AG10803 (cell line): ENCODE results near the gene CTH.
"Not testable (repeated sequence)": the region's sequence is repeated elsewhere in the genome, so short reads cannot be mapped to it uniquely, and the experiment has no call there.

Experiments
- DNase-seq: peaks from one replicate; pipeline ENCODE4 v3.0.0; 2010; ENCODE audit warnings: low read depth
- H3K4me3 ChIP-seq: 2 replicates; pipeline ENCODE4 v1.5.1; 2011; ENCODE audit warnings: mild to moderate bottlenecking, low read length, control low read depth
- CTCF ChIP-seq: conservative IDR thresholded peaks from 2 replicates; pipeline ENCODE4 v1.5.1; 2011; ENCODE audit warnings: mild to moderate bottlenecking, low read length, control low read depth, inconsistent platforms

The CTH gene

GRCh38 chr1:70410604-70411359 lies at the start of gene CTH:
Gene CTH, plus strand, starts transcription at chr1:70411268. Its CDS starts 148 bp downstream, at chr1:70411416.
- no peak for TF ChIP-seq CTCF
- peak; percentile 95 for DNase-seq
- peak within 1 kb of the TSS; percentile 91 for H3K4me3 ChIP-seq

- no peak for TF ChIP-seq CTCF
- DNase-seq, result peak; percentile 53
- H3K4me3 ChIP-seq, result no peak overlapping the region
Observed at GRCh38 chr1:70361727-70362398, 49.2 kb upstream of the CTH start.

GRCh38 chr1:70364439-70364838 lies 46.6 kb upstream of the CTH start:
- TF ChIP-seq CTCF, result no peak
- DNase-seq, result no peak
- H3K4me3 ChIP-seq, result no peak overlapping the region

GRCh38 chr1:70366425-70366952 lies 44.6 kb upstream of the CTH start:
- not testable (repeated sequence) for DNase-seq, H3K4me3 ChIP-seq

GRCh38 chr1:70366997-70367396 lies 44.1 kb upstream of the CTH start:
- H3K4me3 ChIP-seq, DNase-seq: not testable (repeated sequence)

- H3K4me3 ChIP-seq, DNase-seq: not testable (repeated sequence)
Observed at GRCh38 chr1:70367397-70367796, 43.7 kb upstream of the CTH start.

- DNase-seq, H3K4me3 ChIP-seq: not testable (repeated sequence)
Observed at GRCh38 chr1:70371586-70371985, 39.5 kb upstream of the CTH start.

GRCh38 chr1:70372426-70372825 lies 38.6 kb upstream of the CTH start:
- no peak for TF ChIP-seq CTCF
- DNase-seq, result no peak
- H3K4me3 ChIP-seq, result no peak overlapping the region

GRCh38 chr1:70373580-70373979 lies 37.5 kb upstream of the CTH start:
- not testable (repeated sequence) for H3K4me3 ChIP-seq, DNase-seq
